ENCODE results near the gene RIPOR1. TPM values are rescaled to one million over a fixed set of nuclear protein-coding genes. Genes with fewer than 3 reads are reported as not detected.
A peak's percentile ranks its signal among the peaks of the same experiment; 100 is the strongest.
"Not testable (repeated sequence)": the region's sequence is repeated elsewhere in the genome, so short reads cannot be mapped to it uniquely, and the experiment has no call there.

The RIPOR1 gene
- polyA plus RNA-seq, 1 donor: 18.9 TPM

DNA sequence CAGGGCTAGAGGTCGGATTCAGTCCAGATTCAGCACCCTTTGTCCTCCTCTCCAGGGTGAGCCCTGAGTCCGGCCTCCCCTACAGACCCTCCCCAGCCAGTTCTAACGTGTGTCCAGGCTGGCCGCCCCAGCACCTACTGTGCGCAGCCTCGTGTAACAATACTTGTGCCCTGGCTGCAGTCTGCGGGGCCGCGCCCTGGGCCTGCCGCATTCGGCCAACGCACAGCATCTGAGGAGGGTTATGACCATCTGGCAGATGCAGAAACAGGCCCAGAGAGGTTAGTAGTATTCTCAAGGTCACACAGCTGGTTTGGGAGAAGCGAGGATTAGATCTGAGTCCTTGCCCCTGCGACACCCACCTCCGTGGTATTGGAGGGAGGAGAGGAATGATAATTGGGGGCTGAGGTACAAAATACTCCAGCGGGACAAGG, 968 bp downstream of the RIPOR1 start:
- Histone ChIP-seq H3K27ac (ENCODE audit: low read length) (peak overlapping the region; percentile 37), H3K4me1 (ENCODE audit: control insufficient read depth, insufficient read depth, low read length) (peaks cover 15% of the 10 kb centered on the region), H3K9me3 (ENCODE audit: control insufficient read depth, low read depth, low read length) (peaks cover 3% of the 10 kb centered on the region), H3K4me3 (ENCODE audit: low read length) (peak overlapping the region; percentile 56), H3K36me3 (ENCODE audit: control insufficient read depth, insufficient read depth, low read length) (no peaks in the 10 kb centered on the region), H3K27me3 (ENCODE audit: control insufficient read depth, insufficient read depth, low read length) (peaks cover 69% of the 10 kb centered on the region)
- DNase-seq: no peak
- no CpG with 5 or more reads among the region's 16 CpGs for WGBS (ENCODE audit: insufficient coverage, low lambda C conversion rate)

GRCh38 chr16:67530013-67530939, 1.6 kb downstream of the RIPOR1 start:
- Histone ChIP-seq H3K27me3 (ENCODE audit: control insufficient read depth, insufficient read depth, low read length) (peaks cover 69% of the 10 kb centered on the region), H3K27ac (ENCODE audit: low read length) (peak overlapping the region; percentile 37), H3K9me3 (ENCODE audit: control insufficient read depth, low read depth, low read length) (peaks cover 3% of the 10 kb centered on the region), H3K4me1 (ENCODE audit: control insufficient read depth, insufficient read depth, low read length) (peaks cover 15% of the 10 kb centered on the region), H3K36me3 (ENCODE audit: control insufficient read depth, insufficient read depth, low read length) (no peaks in the 10 kb centered on the region), H3K4me3 (ENCODE audit: low read length) (peak overlapping the region; percentile 56)
- DNase-seq: peak; percentile 50 to 55
- WGBS (ENCODE audit: insufficient coverage, low lambda C conversion rate): no CpG with 5 or more reads among the region's 48 CpGs

- Histone ChIP-seq H3K4me3 (ENCODE audit: low read length) (no peak overlapping the region), H3K27me3 (ENCODE audit: control insufficient read depth, insufficient read depth, low read length) (peaks cover 70% of the 10 kb centered on the region), H3K4me1 (ENCODE audit: control insufficient read depth, insufficient read depth, low read length) (peaks cover 15% of the 10 kb centered on the region), H3K36me3 (ENCODE audit: control insufficient read depth, insufficient read depth, low read length) (no peaks in the 10 kb centered on the region), H3K9me3 (ENCODE audit: control insufficient read depth, low read depth, low read length) (peaks cover 3% of the 10 kb centered on the region), H3K27ac (ENCODE audit: low read length) (no peak overlapping the region)
- WGBS (ENCODE audit: insufficient coverage, low lambda C conversion rate): 80% methylated on average over 1 of the region's 4 CpGs
- peak in 1 of 2 donors; percentile 3 for DNase-seq
These were observed 2.6 kb downstream of the RIPOR1 start for GRCh38 chr16:67531247-67531646.

GRCh38 chr16:67533024-67533560, 4.5 kb downstream of the RIPOR1 start:
- 86% methylated on average over 1 of the region's 9 CpGs for WGBS (ENCODE audit: insufficient coverage, low lambda C conversion rate)
- Histone ChIP-seq H3K9me3 (ENCODE audit: control insufficient read depth, low read depth, low read length) (peaks cover 7% of the 10 kb centered on the region), H3K4me1 (ENCODE audit: control insufficient read depth, insufficient read depth, low read length) (peaks cover 19% of the 10 kb centered on the region), H3K27me3 (ENCODE audit: control insufficient read depth, insufficient read depth, low read length) (peaks cover 74% of the 10 kb centered on the region), H3K36me3 (ENCODE audit: control insufficient read depth, insufficient read depth, low read length) (no peaks in the 10 kb centered on the region), H3K27ac (ENCODE audit: low read length) (no peak overlapping the region), H3K4me3 (ENCODE audit: low read length) (no peak overlapping the region)
- DNase-seq: no peak

GRCh38 chr16:67533987-67534386, 5.4 kb downstream of the RIPOR1 start:
- peaks cover 28% of the 10 kb centered on the region for H3K4me1 ChIP-seq (ENCODE audit: control insufficient read depth, insufficient read depth, low read length)
- DNase-seq; H3K4me3 ChIP-seq (ENCODE audit: low read length); H3K9me3 ChIP-seq (ENCODE audit: control insufficient read depth, low read depth, low read length); H3K27ac ChIP-seq (ENCODE audit: low read length); H3K36me3 ChIP-seq (ENCODE audit: control insufficient read depth, insufficient read depth, low read length): not testable (repeated sequence)
- peaks cover 76% of the 10 kb centered on the region for H3K27me3 ChIP-seq (ENCODE audit: control insufficient read depth, insufficient read depth, low read length)
- 80% methylated on average over 2 of the region's 6 CpGs for WGBS (ENCODE audit: insufficient coverage, low lambda C conversion rate)

GRCh38 chr16:67534431-67534830, 5.8 kb downstream of the RIPOR1 start:
- DNase-seq: no peak
- peaks cover 9% of the 10 kb centered on the region for H3K9me3 ChIP-seq (ENCODE audit: control insufficient read depth, low read depth, low read length)
- peaks cover 76% of the 10 kb centered on the region for H3K27me3 ChIP-seq (ENCODE audit: control insufficient read depth, insufficient read depth, low read length)
- H3K4me1 ChIP-seq (ENCODE audit: control insufficient read depth, insufficient read depth, low read length): peaks cover 29% of the 10 kb centered on the region
- no peak overlapping the region for H3K27ac ChIP-seq (ENCODE audit: low read length)
- no peak overlapping the region for H3K4me3 ChIP-seq (ENCODE audit: low read length)
- no peaks in the 10 kb centered on the region for H3K36me3 ChIP-seq (ENCODE audit: control insufficient read depth, insufficient read depth, low read length)

DNA sequence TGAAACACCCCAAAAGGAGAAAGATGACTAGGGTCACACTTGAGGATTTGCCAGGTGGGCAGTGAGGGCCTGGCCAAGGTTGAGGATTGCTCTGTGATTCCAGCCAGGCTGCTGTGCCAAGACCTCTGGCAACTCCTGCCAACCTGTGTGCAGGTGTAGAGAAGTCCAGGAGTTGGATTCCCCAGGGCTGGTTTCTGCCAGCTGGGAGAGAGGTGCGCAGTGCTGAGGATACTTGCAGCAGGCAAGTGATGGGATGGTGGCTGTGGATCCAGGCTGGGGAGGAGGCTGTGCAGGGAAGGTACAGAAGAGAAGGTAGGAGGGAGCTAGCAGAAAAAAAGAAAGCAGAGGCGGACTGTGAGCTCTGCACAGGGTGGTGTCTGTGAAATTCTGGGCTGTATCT, 6.6 kb downstream of the RIPOR1 start:
- no peak for DNase-seq
- Histone ChIP-seq H3K4me3 (ENCODE audit: low read length) (no peak overlapping the region), H3K36me3 (ENCODE audit: control insufficient read depth, insufficient read depth, low read length) (peaks cover 3% of the 10 kb centered on the region), H3K27me3 (ENCODE audit: control insufficient read depth, insufficient read depth, low read length) (peaks cover 77% of the 10 kb centered on the region), H3K27ac (ENCODE audit: low read length) (no peak overlapping the region), H3K4me1 (ENCODE audit: control insufficient read depth, insufficient read depth, low read length) (peaks cover 30% of the 10 kb centered on the region), H3K9me3 (ENCODE audit: control insufficient read depth, low read depth, low read length) (peaks cover 6% of the 10 kb centered on the region)
- 78% methylated on average over 1 of the region's 2 CpGs for WGBS (ENCODE audit: insufficient coverage, low lambda C conversion rate)

DNA sequence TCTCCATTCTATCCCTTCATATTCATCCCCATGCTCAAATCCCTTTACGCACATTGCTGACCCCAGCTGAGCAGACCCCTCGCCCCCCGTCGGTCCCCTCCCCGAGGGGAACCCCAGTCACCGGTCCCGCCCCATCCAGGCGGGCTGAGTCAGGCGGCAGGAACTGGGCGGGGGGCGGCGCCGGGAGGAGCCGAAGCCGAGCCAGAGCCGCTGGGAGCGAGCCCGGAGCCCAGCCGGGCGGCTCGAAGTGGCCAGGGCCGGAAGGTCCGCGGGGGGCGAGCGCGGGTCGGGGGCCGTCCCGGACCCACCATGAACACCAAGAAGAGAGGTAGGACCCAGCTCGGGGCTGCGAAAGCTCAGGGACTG, 8.6 kb downstream of the RIPOR1 start:
- H3K4me1 ChIP-seq (ENCODE audit: control insufficient read depth, insufficient read depth, low read length): peaks cover 24% of the 10 kb centered on the region
- peak in 1 of 2 donors; percentile 50 for DNase-seq
- H3K27me3 ChIP-seq (ENCODE audit: control insufficient read depth, insufficient read depth, low read length): peaks cover 63% of the 10 kb centered on the region
- H3K9me3 ChIP-seq (ENCODE audit: control insufficient read depth, low read depth, low read length): peaks cover 6% of the 10 kb centered on the region
- peak overlapping the region; percentile 50 for H3K4me3 ChIP-seq (ENCODE audit: low read length)
- peaks cover 14% of the 10 kb centered on the region for H3K36me3 ChIP-seq (ENCODE audit: control insufficient read depth, insufficient read depth, low read length)
- no peak overlapping the region for H3K27ac ChIP-seq (ENCODE audit: low read length)
- no CpG with 5 or more reads among the region's 32 CpGs for WGBS (ENCODE audit: insufficient coverage, low lambda C conversion rate)

GRCh38 chr16:67537636-67538591, 9.3 kb downstream of the RIPOR1 start:
- peak overlapping the region; percentile 50 for H3K4me3 ChIP-seq (ENCODE audit: low read length)
- peaks cover 24% of the 10 kb centered on the region for H3K4me1 ChIP-seq (ENCODE audit: control insufficient read depth, insufficient read depth, low read length)
- WGBS (ENCODE audit: insufficient coverage, low lambda C conversion rate): no CpG with 5 or more reads among the region's 97 CpGs

DNA sequence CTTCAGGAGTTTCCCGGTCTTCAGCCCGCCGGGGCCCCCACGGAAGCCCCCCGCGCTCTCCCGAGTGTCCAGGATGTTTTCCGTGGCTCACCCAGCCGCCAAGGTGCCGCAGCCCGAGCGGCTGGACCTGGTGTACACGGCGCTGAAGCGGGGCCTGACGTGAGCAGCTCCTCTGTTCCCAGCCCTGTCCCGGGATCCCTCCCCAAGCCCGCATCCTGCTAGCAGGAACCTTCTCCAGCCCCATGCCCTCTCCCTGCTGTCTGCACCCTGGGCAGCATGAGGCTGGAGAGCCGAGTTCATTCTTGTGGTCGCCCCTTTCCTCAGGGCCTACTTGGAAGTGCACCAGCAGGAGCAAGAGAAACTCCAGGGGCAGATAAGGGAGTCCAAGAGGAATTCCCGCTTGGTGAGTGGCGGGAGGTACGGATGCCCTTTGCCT, 10.1 kb downstream of the RIPOR1 start:
- peaks cover 24% of the 10 kb centered on the region for H3K4me1 ChIP-seq (ENCODE audit: control insufficient read depth, insufficient read depth, low read length)
- H3K9me3 ChIP-seq (ENCODE audit: control insufficient read depth, low read depth, low read length): peaks cover 6% of the 10 kb centered on the region
- WGBS (ENCODE audit: insufficient coverage, low lambda C conversion rate): no CpG with 5 or more reads among the region's 23 CpGs
- no peak overlapping the region for H3K27ac ChIP-seq (ENCODE audit: low read length)
- peak in 1 of 2 donors; percentile 36 for DNase-seq
- H3K4me3 ChIP-seq (ENCODE audit: low read length): peak overlapping the region; percentile 50
- H3K27me3 ChIP-seq (ENCODE audit: control insufficient read depth, insufficient read depth, low read length): peaks cover 55% of the 10 kb centered on the region
- peaks cover 15% of the 10 kb centered on the region for H3K36me3 ChIP-seq (ENCODE audit: control insufficient read depth, insufficient read depth, low read length)

More at GRCh38 chr16:67537636-67538591, 9.3 kb downstream of the RIPOR1 start:
- Histone ChIP-seq H3K27me3 (ENCODE audit: control insufficient read depth, insufficient read depth, low read length) (peaks cover 56% of the 10 kb centered on the region), H3K27ac (ENCODE audit: low read length) (no peak overlapping the region), H3K9me3 (ENCODE audit: control insufficient read depth, low read depth, low read length) (peaks cover 6% of the 10 kb centered on the region), H3K36me3 (ENCODE audit: control insufficient read depth, insufficient read depth, low read length) (peaks cover 15% of the 10 kb centered on the region)
- DNase-seq: peak in 1 of 2 donors; percentile 57
